HepG2 (cell line): ENCODE measurements around the gene ZNF330. TPM values are rescaled to one million over a fixed set of nuclear protein-coding genes. Genes with fewer than 3 reads are reported as not detected.
A peak's percentile ranks its signal among the peaks of the same experiment; 100 is the strongest.

Experiments used
- BCL6 ChIP-seq: IDR thresholded peaks from 2 replicates; pipeline ENCODE4 v1.6.1; 2016; ENCODE audit warnings: missing genetic modification reagents, missing compliant biosample characterization
- CEBPG ChIP-seq: IDR thresholded peaks from 2 replicates; pipeline ENCODE4 v1.6.1; 2016
- HDAC1 ChIP-seq: sonication (generic); formaldehyde crosslinking; IDR thresholded peaks from 2 replicates; pipeline ENCODE4 v1.5.1; 2020; ENCODE audit warnings: mild to moderate bottlenecking, missing genetic modification reagents
- HNRNPLL ChIP-seq: fragments of 200-400 bp; formaldehyde crosslinking; IDR thresholded peaks from 2 replicates; pipeline ENCODE4 v1.6.1; 2017; ENCODE audit warnings: mild to moderate bottlenecking, low read depth, low read length; ENCODE audit not compliant: poor library complexity, severe bottlenecking
- JUND ChIP-seq: sonication (generic); formaldehyde crosslinking; IDR thresholded peaks from 2 replicates; pipeline ENCODE4 v1.8.0; 2022; ENCODE audit warnings: mild to moderate bottlenecking, missing genetic modification reagents
- NFE2 ChIP-seq: sonication (generic); formaldehyde crosslinking; IDR thresholded peaks from 2 replicates; pipeline ENCODE4 v1.4.0; 2020; ENCODE audit warnings: missing genetic modification reagents
- NFYC ChIP-seq: IDR thresholded peaks from 2 replicates; pipeline ENCODE4 v1.6.1; 2016; ENCODE audit warnings: missing genetic modification reagents, missing compliant biosample characterization
- PAF1 ChIP-seq: IDR thresholded peaks from 2 replicates; pipeline ENCODE4 v1.6.1; 2016; ENCODE audit warnings: missing genetic modification reagents, missing compliant biosample characterization
- PCBP1 ChIP-seq: fragments of 200-400 bp; formaldehyde crosslinking; IDR thresholded peaks from 2 replicates; pipeline ENCODE4 v1.6.1; 2017; ENCODE audit warnings: mild to moderate bottlenecking, low read depth, low read length, borderline replicate concordance
- PHF8 ChIP-seq: sonication (generic); formaldehyde crosslinking; IDR thresholded peaks from 2 replicates; pipeline ENCODE4 v1.5.0; 2020; ENCODE audit warnings: missing genetic modification reagents
- SALL1 ChIP-seq: sonication (generic); formaldehyde crosslinking; IDR thresholded peaks from 2 replicates; pipeline ENCODE4 v1.8.0; 2022; ENCODE audit warnings: mild to moderate bottlenecking, missing genetic modification reagents
- TARDBP ChIP-seq: sonication (generic); formaldehyde crosslinking; IDR thresholded peaks from 2 replicates; pipeline ENCODE4 v1.8.0; 2022; ENCODE audit warnings: mild to moderate bottlenecking, missing genetic modification reagents
- XRCC5 ChIP-seq: fragments of 200-400 bp; formaldehyde crosslinking; optimal IDR thresholded peaks from 2 replicates; pipeline ENCODE3; 2017; ENCODE audit warnings: mild to moderate bottlenecking, low read length
- ZNF607 ChIP-seq: sonication (generic); formaldehyde crosslinking; IDR thresholded peaks from 2 replicates; pipeline ENCODE4 v1.5.1; 2020; ENCODE audit warnings: missing genetic modification reagents, mild to moderate bottlenecking, borderline replicate concordance
- ZNF747 ChIP-seq: sonication (generic); formaldehyde crosslinking; IDR thresholded peaks from 2 replicates; pipeline ENCODE4 v1.8.1; 2023; ENCODE audit warnings: missing genetic modification reagents, mild to moderate bottlenecking, borderline replicate concordance
- ZNF839 ChIP-seq: sonication (generic); formaldehyde crosslinking; IDR thresholded peaks from 2 replicates; pipeline ENCODE4 v1.4.0; 2020; ENCODE audit warnings: missing genetic modification reagents, mild to moderate bottlenecking, borderline replicate concordance
- ZSCAN29 ChIP-seq: sonication (generic); formaldehyde crosslinking; conservative IDR thresholded peaks from 2 replicates; pipeline ENCODE4 v1.4.0; 2020; ENCODE audit warnings: mild to moderate bottlenecking, missing genetic modification reagents
- polyA plus RNA-seq, 8 experiments: library from polyadenylated mRNA; depleted of rRNA in 3 of 8; stranded (reverse) in 7 of 8; unstranded in 1 of 8; fragments of >200 nt; fragmentation: Illumina TruSeq in 4 of 8; extraction: Trizol in 4 of 8; gene quantifications; 2 replicates each; pipeline versions ENCODE4 v1.2.1 to v1.2.3, GENCODE V29; 2011 to 2016; ENCODE audit warnings: low read depth in 4 of 8, missing spikeins in 1 of 8, mixed read lengths in 1 of 8; ENCODE audit not compliant: insufficient read depth in 1 of 8
- total RNA-seq, 5 experiments: library from RNA; depleted of rRNA; stranded (reverse); fragments of >200 nt; fragmentation: Illumina TruSeq; extraction: Trizol; gene quantifications; 2 replicates each; pipeline ENCODE4 v1.2.3, GENCODE V29; 2016; ENCODE audit warnings: low read depth in 1 of 5
- TF ChIP-seq, protein P1 (sequence below): sonication (generic); formaldehyde crosslinking; IDR thresholded peaks from 2 replicates; pipeline ENCODE4 v1.9.0; 2021; ENCODE audit warnings: missing genetic modification reagents, borderline replicate concordance
- TF ChIP-seq, protein P2 (sequence below): sonication (generic); formaldehyde crosslinking; IDR thresholded peaks from 2 replicates; pipeline ENCODE4 v1.5.0; 2020; ENCODE audit warnings: mild to moderate bottlenecking, missing genetic modification reagents
- TF ChIP-seq, protein P3 (sequence below): sonication (generic); formaldehyde crosslinking; IDR thresholded peaks from 2 replicates; pipeline ENCODE4 v1.8.0; 2023; ENCODE audit warnings: mild to moderate bottlenecking, missing genetic modification reagents
- TF ChIP-seq, protein P4 (sequence below): sonication (generic); formaldehyde crosslinking; IDR thresholded peaks from 2 replicates; pipeline ENCODE4 v1.8.1; 2023; ENCODE audit warnings: mild to moderate bottlenecking, moderate library complexity, missing genetic modification reagents

ZNF330 gene
- total and polyA plus RNA-seq, 2 of the 13 experiments (the other 11 are each of a cell fraction or from before 2014, with no cell fraction given) = 23.3 to 43.4 TPM

DNA sequence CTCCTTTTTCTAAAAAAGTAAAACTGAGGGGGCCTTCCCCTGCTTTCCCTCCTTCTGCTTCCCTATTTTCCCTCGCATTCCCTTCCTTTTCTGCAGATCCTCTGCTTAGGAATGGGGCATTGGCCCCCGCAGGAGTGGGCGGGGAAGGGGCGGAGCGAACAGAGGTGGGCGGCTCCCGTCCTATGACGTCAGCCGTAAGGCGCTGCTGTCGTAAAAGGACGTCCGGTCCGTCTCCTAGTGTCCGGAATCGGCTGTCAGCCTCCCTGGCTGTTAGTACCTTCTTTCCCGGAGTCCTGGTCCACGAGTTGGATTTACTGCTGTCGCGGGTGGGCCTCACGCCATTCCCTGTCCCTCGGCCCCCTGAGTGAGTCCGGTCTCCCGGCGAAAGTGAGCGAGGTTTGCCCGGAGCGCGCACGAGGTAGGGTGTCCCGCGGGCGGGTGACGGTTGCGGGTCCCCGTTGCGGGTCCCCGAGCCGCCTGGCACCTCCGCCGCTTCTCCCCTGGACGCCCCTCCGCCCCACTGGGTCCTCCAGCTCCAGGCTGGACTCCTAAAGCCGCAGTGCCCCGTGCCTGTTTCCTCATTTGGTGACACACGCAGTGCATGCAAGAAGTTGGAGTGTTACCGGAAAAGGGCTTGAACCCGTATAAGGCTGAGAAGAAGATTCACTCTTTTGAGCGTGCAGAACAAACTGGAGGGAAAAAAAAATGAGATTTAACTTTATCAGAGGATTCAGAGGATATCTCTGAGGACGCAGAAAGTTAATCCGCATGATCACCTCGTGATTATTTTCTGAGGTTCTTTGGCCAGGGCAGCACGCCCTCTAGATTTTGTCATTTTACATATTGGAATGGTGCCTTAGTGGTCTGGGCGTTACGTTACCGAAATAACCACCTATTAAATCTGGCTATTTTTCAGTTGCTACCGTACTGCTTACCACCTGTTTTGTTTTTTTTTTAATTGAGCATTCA, at the start of gene ZNF330 (continued):
- TF ChIP-seq PAF1 (CRISPR knock-in tag) (no peak), ZNF607 (CRISPR knock-in tag) (peak; percentile 55; the same call in 1 of the 2 replicates), SALL1 (CRISPR knock-in tag) (peak; percentile 70; the same call in 1 of the 2 replicates), TARDBP (peak; percentile 76), NFYC (CRISPR knock-in tag) (peak; percentile 12; the same call in 1 of the 2 replicates), PCBP1 (0 out of 2 replicates have a peak, but pooled peaks have one; percentile 38), HNRNPLL (peak; percentile 70), XRCC5 (peak; percentile 66), CEBPG (CRISPR knock-in tag) (0 out of 2 replicates have a peak, but pooled peaks have one; percentile 11), ZSCAN29 (CRISPR knock-in tag) (no peak), JUND (peak; percentile 70; the same call in 1 of the 2 replicates), ZNF839 (0 out of 2 replicates have a peak, but pooled peaks have one; percentile 62), PHF8 (CRISPR knock-in tag) (peak; percentile 94), NFE2 (CRISPR knock-in tag) (no peak), HDAC1 (CRISPR knock-in tag) (peak; percentile 91), ZNF747 (CRISPR knock-in tag) (0 out of 2 replicates have a peak, but pooled peaks have one; percentile 47), BCL6 (CRISPR knock-in tag) (no peak)
- TF ChIP-seq, protein P1, sequence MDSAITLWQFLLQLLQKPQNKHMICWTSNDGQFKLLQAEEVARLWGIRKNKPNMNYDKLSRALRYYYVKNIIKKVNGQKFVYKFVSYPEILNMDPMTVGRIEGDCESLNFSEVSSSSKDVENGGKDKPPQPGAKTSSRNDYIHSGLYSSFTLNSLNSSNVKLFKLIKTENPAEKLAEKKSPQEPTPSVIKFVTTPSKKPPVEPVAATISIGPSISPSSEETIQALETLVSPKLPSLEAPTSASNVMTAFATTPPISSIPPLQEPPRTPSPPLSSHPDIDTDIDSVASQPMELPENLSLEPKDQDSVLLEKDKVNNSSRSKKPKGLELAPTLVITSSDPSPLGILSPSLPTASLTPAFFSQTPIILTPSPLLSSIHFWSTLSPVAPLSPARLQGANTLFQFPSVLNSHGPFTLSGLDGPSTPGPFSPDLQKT (CRISPR knock-in tag) = no peak
- TF ChIP-seq, protein P2, sequence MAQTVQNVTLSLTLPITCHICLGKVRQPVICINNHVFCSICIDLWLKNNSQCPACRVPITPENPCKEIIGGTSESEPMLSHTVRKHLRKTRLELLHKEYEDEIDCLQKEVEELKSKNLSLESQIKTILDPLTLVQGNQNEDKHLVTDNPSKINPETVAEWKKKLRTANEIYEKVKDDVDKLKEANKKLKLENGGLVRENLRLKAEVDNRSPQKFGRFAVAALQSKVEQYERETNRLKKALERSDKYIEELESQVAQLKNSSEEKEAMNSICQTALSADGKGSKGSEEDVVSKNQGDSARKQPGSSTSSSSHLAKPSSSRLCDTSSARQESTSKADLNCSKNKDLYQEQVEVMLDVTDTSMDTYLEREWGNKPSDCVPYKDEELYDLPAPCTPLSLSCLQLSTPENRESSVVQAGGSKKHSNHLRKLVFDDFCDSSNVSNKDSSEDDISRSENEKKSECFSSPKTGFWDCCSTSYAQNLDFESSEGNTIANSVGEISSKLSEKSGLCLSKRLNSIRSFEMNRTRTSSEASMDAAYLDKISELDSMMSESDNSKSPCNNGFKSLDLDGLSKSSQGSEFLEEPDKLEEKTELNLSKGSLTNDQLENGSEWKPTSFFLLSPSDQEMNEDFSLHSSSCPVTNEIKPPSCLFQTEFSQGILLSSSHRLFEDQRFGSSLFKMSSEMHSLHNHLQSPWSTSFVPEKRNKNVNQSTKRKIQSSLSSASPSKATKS (CRISPR knock-in tag) = 0 out of 2 replicates have a peak, but pooled peaks have one; percentile 41
- TF ChIP-seq, protein P3, sequence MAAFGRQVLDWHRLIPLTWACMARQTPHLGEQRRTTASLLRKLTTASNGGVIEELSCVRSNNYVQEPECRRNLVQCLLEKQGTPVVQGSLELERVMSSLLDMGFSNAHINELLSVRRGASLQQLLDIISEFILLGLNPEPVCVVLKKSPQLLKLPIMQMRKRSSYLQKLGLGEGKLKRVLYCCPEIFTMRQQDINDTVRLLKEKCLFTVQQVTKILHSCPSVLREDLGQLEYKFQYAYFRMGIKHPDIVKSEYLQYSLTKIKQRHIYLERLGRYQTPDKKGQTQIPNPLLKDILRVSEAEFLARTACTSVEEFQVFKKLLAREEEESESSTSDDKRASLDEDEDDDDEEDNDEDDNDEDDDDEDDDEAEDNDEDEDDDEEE (CRISPR knock-in tag) = no peak
- TF ChIP-seq, protein P4, sequence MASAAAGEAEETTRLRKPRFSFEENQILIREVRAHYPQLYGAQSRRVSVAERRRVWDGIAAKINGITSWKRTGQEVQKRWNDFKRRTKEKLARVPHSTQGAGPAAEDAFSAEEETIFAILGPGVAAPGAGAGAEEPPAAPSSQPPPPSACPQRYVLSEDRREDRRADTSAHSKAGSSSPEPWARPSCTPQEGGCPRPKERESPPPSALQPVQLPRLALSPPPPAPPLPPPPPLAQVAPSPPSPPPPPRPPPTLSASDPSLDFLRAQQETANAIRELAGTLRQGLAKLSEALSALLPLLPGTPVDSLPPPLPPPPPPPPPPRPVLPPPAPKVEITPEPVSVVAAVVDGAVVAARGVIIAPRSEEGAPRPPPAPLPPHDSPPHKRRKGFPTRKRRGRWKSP = 0 out of 2 replicates have a peak, but pooled peaks have one; percentile 40
